Naive thymus-derived CD4-positive, alpha-beta T cell (primary cell): ENCODE data around the gene RSKR. TPM values are rescaled to one million over a fixed set of nuclear protein-coding genes. Genes with fewer than 3 reads are reported as not detected.
A peak's percentile ranks its signal among the peaks of the same experiment; 100 is the strongest.
"Not testable (repeated sequence)": the region's sequence is repeated elsewhere in the genome, so short reads cannot be mapped to it uniquely, and the experiment has no call there.

Experiments used
- ATAC-seq: fragments of 150-1000 bp; cut with Tn5 transposase; 2 replicates; pipeline ENCODE4 v1.10.0; 2021; ENCODE audit warnings: mild to moderate bottlenecking, moderate library complexity
- CTCF ChIA-PET: fragments of 350-600 bp; sonication (Branson Sonifier 250); formaldehyde crosslinking; loops from one replicate; lab custom pipeline; 2021; ENCODE audit warnings: antibody characterized with exemption; lab: Charles Lee
- POLR2A ChIA-PET: fragments of 350-600 bp; sonication (Branson Sonifier 250); formaldehyde crosslinking; loops from one replicate; lab custom pipeline; 2021; ENCODE audit warnings: antibody characterized with exemption, inconsistent platforms; lab: Charles Lee
- DNase-seq, 9 donors: peaks; one replicate each; pipeline versions ENCODE4 v3.0.0 to v3.0.0-alpha.2; 2020 to 2022; ENCODE audit warnings: mixed read lengths in 1 of 9
- H3K27ac ChIP-seq: one replicate; pipeline ENCODE4 v1.7.0; 2013; ENCODE audit warnings: mild to moderate bottlenecking, low read depth, low read length, moderate library complexity
- H3K27me3 ChIP-seq, 2 donors: one replicate each; pipeline ENCODE4 v1.7.0; 2013; ENCODE audit warnings: low read length in 2 of 2, mild to moderate bottlenecking in 2 of 2, moderate library complexity in 2 of 2; ENCODE audit not compliant: control insufficient read depth in 2 of 2, insufficient read depth in 2 of 2
- H3K36me3 ChIP-seq, 3 experiments: 1 replicate in 2 of 3; 2 replicates in 1 of 3; pipeline ENCODE4 v1.7.0; 2013; ENCODE audit warnings: low read length in 3 of 3, mild to moderate bottlenecking in 3 of 3, moderate library complexity in 1 of 3; ENCODE audit not compliant: insufficient read depth in 3 of 3, control insufficient read depth in 2 of 3
- H3K4me1 ChIP-seq, 2 donors: one replicate each; pipeline ENCODE4 v1.7.0; 2013; ENCODE audit warnings: low read length in 2 of 2, mild to moderate bottlenecking in 2 of 2, moderate library complexity in 1 of 2; ENCODE audit not compliant: control insufficient read depth in 2 of 2, insufficient read depth in 2 of 2
- H3K4me3 ChIP-seq: 2 replicates; pipeline ENCODE4 v1.7.0; 2013; ENCODE audit warnings: mild to moderate bottlenecking, low read length
- H3K9me3 ChIP-seq, 3 experiments: 1 replicate in 2 of 3; 2 replicates in 1 of 3; pipeline ENCODE4 v1.7.0; 2013; ENCODE audit warnings: low read length in 3 of 3; ENCODE audit not compliant: control insufficient read depth in 2 of 3
- H3K27ac Mint-ChIP-seq, 9 donors: one replicate each; pipeline ENCODE4 v1.8.0; 2020 to 2022; ENCODE audit warnings: mixed read lengths in 9 of 9, mild to moderate bottlenecking in 8 of 9, moderate library complexity in 5 of 9, inconsistent platforms in 2 of 9
- H3K27me3 Mint-ChIP-seq, 5 donors: one replicate each; pipeline ENCODE4 v1.8.0; 2021 to 2022; ENCODE audit warnings: mixed read lengths in 5 of 5, mild to moderate bottlenecking in 1 of 5
- H3K36me3 Mint-ChIP-seq, 5 donors: one replicate each; pipeline ENCODE4 v1.8.0; 2020 to 2022; ENCODE audit warnings: mixed read lengths in 5 of 5, mild to moderate bottlenecking in 3 of 5, inconsistent platforms in 1 of 5
- H3K4me1 Mint-ChIP-seq, 7 donors: one replicate each; pipeline ENCODE4 v1.8.0; 2020 to 2022; ENCODE audit warnings: mixed read lengths in 7 of 7, mild to moderate bottlenecking in 3 of 7, inconsistent platforms in 1 of 7
- H3K4me3 Mint-ChIP-seq, 10 donors: one replicate each; pipeline ENCODE4 v1.8.0; 2020 to 2022; ENCODE audit warnings: mild to moderate bottlenecking in 10 of 10, mixed read lengths in 10 of 10, moderate library complexity in 6 of 10, inconsistent platforms in 2 of 10
- H3K9me3 Mint-ChIP-seq, 11 donors: one replicate each; pipeline ENCODE4 v1.8.0; 2020 to 2022; ENCODE audit warnings: mixed read lengths in 11 of 11, mild to moderate bottlenecking in 4 of 11, inconsistent platforms in 1 of 11, moderate library complexity in 1 of 11
- intact Hi-C, 2 donors: fragments of 100-400 bp; cut with micrococcal nuclease; formaldehyde crosslinking; loops; one replicate each; pipeline ENCODE4 v1.15.1; 2023
- polyA plus RNA-seq, 2 donors: library from polyadenylated mRNA; unstranded; fragments of 300-500 nt; fragmentation: Illumina TruSeq; gene quantifications; one replicate each; pipeline ENCODE4 v1.2.3, GENCODE V29; 2021
- total RNA-seq, 6 experiments: library from RNA in 5 of 6; stranded (reverse) in 5 of 6; gene quantifications; 1 replicate in 5 of 6; 2 replicates in 1 of 6; pipeline ENCODE4 v1.2.3 and lab custom pipeline; 2021 to 2026

The RSKR gene
- total and polyA plus RNA-seq, 7 experiments from 2014 or later: 0.20 to 34.5 (median 26.7) TPM; not detected in 1

DNA sequence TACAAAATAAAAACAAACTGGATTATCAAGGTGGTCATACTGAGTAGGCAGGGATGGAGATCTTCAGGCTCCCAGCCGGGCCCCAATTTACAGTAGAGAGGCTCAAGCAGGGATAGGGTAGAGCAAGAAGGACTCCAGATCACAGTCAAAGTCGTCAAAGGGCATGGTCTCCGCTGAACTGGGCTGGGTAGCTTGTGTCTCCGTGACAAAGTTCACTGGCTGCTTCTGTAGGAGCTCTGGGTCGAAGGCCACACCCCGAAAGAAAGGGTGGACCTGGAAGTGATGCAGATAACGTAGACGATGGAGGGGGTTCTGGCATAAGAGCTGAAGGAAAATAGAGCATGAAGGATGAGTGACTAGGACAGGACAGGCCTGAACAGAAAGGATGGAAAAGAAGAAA, 3.6 kb downstream of the RSKR start:
- H3K36me3 Mint-ChIP-seq: peaks cover 0 to 14% (median 4%) of the 10 kb centered on the region in 5 donors
- CTCF ChIA-PET: interaction anchor here (0.6 to 3.5 kb wide), 5 partner anchors 10 to 115 kb away, joined by 3 to 13 read pairs (median 3); no protein-coding TSS in a partner anchor
- H3K9me3 Mint-ChIP-seq: no peaks in the 10 kb centered on the region
- Histone ChIP-seq H3K36me3 (peaks cover 1 to 18% (median 5%) of the 10 kb centered on the region in 3 experiments), H3K27ac (no peak overlapping the region), H3K9me3 (no peaks in the 10 kb centered on the region), H3K4me3 (no peak overlapping the region), H3K4me1 (no peaks in the 10 kb centered on the region), H3K27me3 (no peaks in the 10 kb centered on the region)
- peak overlapping the region in 1 of 9 donors; percentile 13 for H3K27ac Mint-ChIP-seq
- ATAC-seq (no peak), DNase-seq (no peak)
- intact Hi-C loops: loop anchor here in 1 of 2 donors (5.0 kb wide), 1 partner anchor 33 kb away; the partner anchor contains the start of gene ALDOC
- H3K27me3 Mint-ChIP-seq: no peaks in the 10 kb centered on the region
- no peak overlapping the region for H3K4me3 Mint-ChIP-seq
- H3K4me1 Mint-ChIP-seq: peaks cover 6 to 19% (median 10%) of the 10 kb centered on the region in 7 donors
- POLR2A ChIA-PET: interaction anchor here (0.7 to 2.0 kb wide), 5 partner anchors 11 to 63 kb away, joined by 3 to 8 read pairs (median 3); partner anchors contain the start of gene ALDOC

GRCh38 chr17:28604031-28604430, 10.0 kb downstream of the RSKR start:
- H3K27me3 ChIP-seq, H3K4me3 ChIP-seq, H3K9me3 Mint-ChIP-seq, H3K27ac Mint-ChIP-seq, POLR2A ChIA-PET, H3K36me3 ChIP-seq, H3K4me3 Mint-ChIP-seq, CTCF ChIA-PET, H3K4me1 Mint-ChIP-seq, H3K27ac ChIP-seq, H3K27me3 Mint-ChIP-seq, intact Hi-C loops, H3K9me3 ChIP-seq, ATAC-seq, H3K4me1 ChIP-seq, DNase-seq, H3K36me3 Mint-ChIP-seq: not testable (repeated sequence)

- Histone ChIP-seq H3K4me1 (peaks cover 8 to 10% of the 10 kb centered on the region in 2 donors), H3K27me3 (no peaks in the 10 kb centered on the region), H3K4me3 (peak overlapping the region; percentile 93), H3K36me3 (no peaks in the 10 kb centered on the region), H3K9me3 (no peaks in the 10 kb centered on the region), H3K27ac (peak overlapping the region; percentile 97)
- ChIA-PET CTCF (interaction anchor here (0.9 to 1.2 kb wide), 3 partner anchors 11 to 28 kb away, joined by 3 to 8 read pairs (median 3); partner anchors contain the start of gene PIGS), POLR2A (interaction anchor here (0.6 to 11.4 kb wide), 18 partner anchors 9 to 353 kb away, joined by 3 to 172 read pairs (median 4); partner anchors contain the start of genes ALDOC, BLTP2, PIGS and POLDIP2)
- Mint-ChIP-seq H3K9me3 (no peaks in the 10 kb centered on the region), H3K4me3 (peak overlapping the region; percentile 88 to 99 (median 94)), H3K36me3 (peaks cover 0 to 6% (median 0%) of the 10 kb centered on the region in 5 donors), H3K27me3 (no peaks in the 10 kb centered on the region), H3K27ac (peak overlapping the region; percentile 96 to 99 (median 98)), H3K4me1 (peaks cover 18 to 25% (median 21%) of the 10 kb centered on the region in 7 donors)
- ATAC-seq: peak; percentile 73
- intact Hi-C loops: loop anchor here (1.0 to 5.0 kb wide), 15 partner anchors 14 to 353 kb away; partner anchors contain the start of genes PIGS (in 2 of the 2), SUPT6H (in 2 of the 2), UNC119 (in 2 of the 2) and ALDOC (in 1 of the 2)
- peak in 6 of 9 donors; percentile 51 to 75 (median 67) for DNase-seq
These were observed 14.4 kb downstream of the RSKR start for GRCh38 chr17:28599311-28600184.

GRCh38 chr17:28598799-28599310, 15.1 kb downstream of the RSKR start, which contains the start of gene SPAG5:
TSS of gene SPAG5 (minus strand) at chr17:28599025. CDS start at chr17:28598946, 79 bp downstream.
- Histone ChIP-seq H3K27ac (peak within 1 kb of the TSS; percentile 97), H3K36me3 (no peaks in the 10 kb centered on the region), H3K9me3 (no peaks in the 10 kb centered on the region), H3K4me3 (peak within 1 kb of the TSS; percentile 93), H3K4me1 (peaks cover 8 to 10% of the 10 kb centered on the region in 2 donors), H3K27me3 (no peaks in the 10 kb centered on the region)
- POLR2A ChIA-PET: interaction anchor here (0.9 to 11.4 kb wide), 16 partner anchors 10 to 353 kb away, joined by 3 to 172 read pairs (median 5); partner anchors contain the start of genes ALDOC, BLTP2, NEK8 and PIGS
- no peaks in the 10 kb centered on the region for H3K27me3 Mint-ChIP-seq
- CTCF ChIA-PET: interaction anchor here (0.6 to 1.2 kb wide), 2 partner anchors 27 to 268 kb away, joined by 3 to 8 read pairs; partner anchors contain the start of gene PIGS
- H3K4me3 Mint-ChIP-seq: peak within 1 kb of the TSS; percentile 88 to 99 (median 94)
- peak; percentile 93 to 97 (median 96) for DNase-seq
- no peaks in the 10 kb centered on the region for H3K9me3 Mint-ChIP-seq
- peak; percentile 98 for ATAC-seq
- intact Hi-C loops: loop anchor here (1.0 to 5.0 kb wide), 15 partner anchors 14 to 354 kb away; partner anchors contain the start of genes PIGS (in 2 of the 2), SUPT6H (in 2 of the 2), UNC119 (in 2 of the 2) and ALDOC (in 1 of the 2)
- H3K4me1 Mint-ChIP-seq: peaks cover 18 to 25% (median 21%) of the 10 kb centered on the region in 7 donors
- peak within 1 kb of the TSS; percentile 96 to 99 (median 98) for H3K27ac Mint-ChIP-seq
- peaks cover 0 to 6% (median 0%) of the 10 kb centered on the region in 5 donors for H3K36me3 Mint-ChIP-seq

- DNase-seq (no peak), ATAC-seq (no peak)
These were observed 15.6 kb downstream of the RSKR start for GRCh38 chr17:28598389-28598788.

More at GRCh38 chr17:28598389-28598788, 15.6 kb downstream of the RSKR start:
- H3K4me1 ChIP-seq: peaks cover 8 to 10% of the 10 kb centered on the region in 2 donors
- no peaks in the 10 kb centered on the region for H3K36me3 ChIP-seq
- H3K9me3 ChIP-seq: no peaks in the 10 kb centered on the region
- no peaks in the 10 kb centered on the region for H3K9me3 Mint-ChIP-seq
- peaks cover 19 to 25% (median 21%) of the 10 kb centered on the region in 7 donors for H3K4me1 Mint-ChIP-seq
- peak overlapping the region; percentile 93 for H3K4me3 ChIP-seq
- no peaks in the 10 kb centered on the region for H3K27me3 ChIP-seq
- peaks cover 0 to 4% (median 0%) of the 10 kb centered on the region in 5 donors for H3K36me3 Mint-ChIP-seq
- H3K27ac ChIP-seq: peak overlapping the region; percentile 97
- POLR2A ChIA-PET: interaction anchor here (1.1 to 11.4 kb wide), 10 partner anchors 10 to 354 kb away, joined by 3 to 172 read pairs (median 6); partner anchors contain the start of genes ALDOC, BLTP2, NEK8 and PIGS
- CTCF ChIA-PET: interaction anchor here (0.6 to 1.8 kb wide), 2 partner anchors 14 to 268 kb away, joined by 3 to 4 read pairs; no protein-coding TSS in a partner anchor
- peak overlapping the region; percentile 88 to 99 (median 94) for H3K4me3 Mint-ChIP-seq
- peak overlapping the region; percentile 96 to 99 (median 98) for H3K27ac Mint-ChIP-seq
- intact Hi-C loops: loop anchor here (2.0 to 5.0 kb wide), 6 partner anchors 50 to 354 kb away; partner anchors contain the start of genes SUPT6H (in 2 of the 2), PROCA1 (in 1 of the 2), RPL23A (in 1 of the 2) and SDF2 (in 1 of the 2)
- H3K27me3 Mint-ChIP-seq: no peaks in the 10 kb centered on the region
